HK-2 (cell line): ENCODE data around the gene FHAD1.

Source experiments
- DNase-seq: peaks from one replicate; pipeline ENCODE4 v3.0.0-alpha.2; 2018; ENCODE audit not compliant: unreplicated experiment

The FHAD1 gene

DNA sequence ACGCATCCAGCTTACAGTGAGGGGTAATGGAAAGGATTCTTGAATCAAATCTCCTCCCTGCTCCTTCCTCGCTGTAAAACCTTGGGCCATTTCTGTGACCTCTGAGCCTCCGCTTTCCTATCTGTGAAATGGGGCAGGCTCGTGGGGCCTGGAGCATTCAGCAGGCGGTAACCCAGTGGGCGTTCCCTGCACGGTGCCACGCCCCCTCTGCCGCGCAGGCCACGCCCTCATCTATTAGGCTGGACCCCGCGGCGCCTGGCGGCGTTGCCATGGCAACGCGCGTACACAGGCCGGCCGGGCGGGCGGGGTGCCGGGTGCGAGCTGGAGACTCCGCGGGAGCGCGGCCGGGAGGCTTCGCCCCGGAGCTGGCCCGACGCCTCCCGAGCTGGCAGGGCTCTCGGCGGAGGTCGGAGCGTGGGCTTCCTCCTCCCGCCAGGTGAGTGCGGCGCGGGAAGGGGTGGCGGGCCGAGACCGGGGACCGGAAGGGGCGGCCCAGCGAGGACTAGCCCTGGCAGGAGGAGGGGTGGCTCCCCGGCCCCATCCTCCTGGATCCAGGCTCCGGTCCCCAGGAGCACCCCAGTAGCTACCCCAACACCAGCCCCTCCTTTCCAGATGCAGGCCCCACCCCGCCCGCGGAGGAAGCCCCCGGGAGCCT, at the start of gene FHAD1:
FHAD1 (plus strand) TSS at position 264 of the 655 bp plus-strand sequence. CDS start 4,562 bp downstream, outside the sequence.
- DNase-seq, result peak; percentile 72

DNA sequence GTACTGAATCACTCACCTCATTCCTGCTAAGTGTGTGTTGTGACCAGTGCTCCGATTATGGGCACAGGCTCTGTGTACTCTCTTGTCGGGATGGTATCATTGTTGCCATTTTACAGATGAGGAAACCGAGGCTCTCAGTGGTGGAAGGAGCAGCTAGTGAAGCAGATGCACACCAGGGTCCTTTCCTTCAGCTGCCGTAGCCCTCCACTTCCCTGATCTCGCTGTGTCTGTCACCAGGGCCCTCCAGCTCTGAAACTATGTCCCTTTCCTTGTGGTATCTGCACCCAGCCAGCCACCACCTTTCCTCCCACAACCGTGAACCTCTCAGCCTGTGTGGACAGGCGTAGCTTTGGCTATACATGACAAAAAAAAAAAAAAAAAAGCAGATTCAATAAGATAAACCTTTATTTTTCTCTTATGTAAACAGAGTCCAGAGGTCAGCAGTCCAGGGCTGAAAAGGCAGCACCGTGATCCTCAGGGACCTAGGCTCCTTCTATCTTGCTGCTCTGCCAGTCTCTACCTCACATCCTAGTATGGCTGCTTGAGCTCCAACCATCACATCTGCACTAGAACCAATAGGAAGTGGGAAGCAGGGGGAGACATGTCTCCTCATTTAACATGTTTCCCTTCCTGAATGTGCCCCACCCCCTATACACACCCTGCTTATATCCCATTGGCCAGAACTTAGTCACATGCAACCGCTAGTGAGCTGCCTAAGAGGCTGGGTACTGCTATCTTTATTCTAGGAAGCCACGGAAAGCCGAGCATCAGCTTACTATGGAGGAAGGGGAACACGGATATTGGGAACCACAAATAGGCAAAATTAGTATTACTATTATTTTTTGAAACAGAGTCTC, 49.2 kb upstream of the FHAD1 start:
- DNase-seq, result no peak

DNA sequence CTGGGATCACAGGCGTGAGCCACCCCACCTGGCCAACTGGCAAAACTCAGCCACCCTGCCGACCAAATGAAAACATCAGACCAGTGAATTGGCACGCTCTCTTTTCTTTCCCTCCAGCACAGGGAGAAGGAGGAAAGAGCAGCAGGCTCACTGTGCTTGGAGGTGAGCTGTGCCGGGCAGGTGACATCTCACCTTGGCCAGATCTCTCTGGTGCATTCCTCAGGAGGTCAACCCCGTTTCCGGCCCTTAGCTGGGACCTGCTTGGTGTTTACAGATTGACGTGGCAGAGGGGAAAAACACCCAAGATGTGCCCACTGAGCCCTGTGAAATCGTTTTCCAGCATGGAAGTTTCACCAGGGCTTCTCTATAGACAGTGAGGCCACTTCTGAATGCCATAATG, 48.3 kb upstream of the FHAD1 start:
- no peak for DNase-seq

DNA sequence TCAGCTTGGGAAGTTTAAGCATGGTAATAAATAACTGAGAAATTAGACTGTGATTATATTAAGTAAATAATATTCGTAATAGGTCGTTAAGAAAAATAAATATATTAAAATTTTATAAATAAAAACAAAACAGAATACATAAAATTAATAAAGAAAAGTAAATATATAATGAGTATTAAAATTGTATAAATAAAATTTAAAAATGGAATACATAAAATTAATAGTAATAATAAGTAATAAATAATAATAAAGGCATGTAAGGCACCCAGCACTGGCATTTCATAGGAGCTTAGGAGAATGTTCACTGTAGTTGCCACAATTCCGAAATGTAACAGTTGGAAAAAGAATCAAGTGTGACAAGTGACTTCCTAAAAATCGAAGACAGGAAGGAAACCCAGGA, 45.8 kb upstream of the FHAD1 start:
- DNase-seq, result no peak

DNA sequence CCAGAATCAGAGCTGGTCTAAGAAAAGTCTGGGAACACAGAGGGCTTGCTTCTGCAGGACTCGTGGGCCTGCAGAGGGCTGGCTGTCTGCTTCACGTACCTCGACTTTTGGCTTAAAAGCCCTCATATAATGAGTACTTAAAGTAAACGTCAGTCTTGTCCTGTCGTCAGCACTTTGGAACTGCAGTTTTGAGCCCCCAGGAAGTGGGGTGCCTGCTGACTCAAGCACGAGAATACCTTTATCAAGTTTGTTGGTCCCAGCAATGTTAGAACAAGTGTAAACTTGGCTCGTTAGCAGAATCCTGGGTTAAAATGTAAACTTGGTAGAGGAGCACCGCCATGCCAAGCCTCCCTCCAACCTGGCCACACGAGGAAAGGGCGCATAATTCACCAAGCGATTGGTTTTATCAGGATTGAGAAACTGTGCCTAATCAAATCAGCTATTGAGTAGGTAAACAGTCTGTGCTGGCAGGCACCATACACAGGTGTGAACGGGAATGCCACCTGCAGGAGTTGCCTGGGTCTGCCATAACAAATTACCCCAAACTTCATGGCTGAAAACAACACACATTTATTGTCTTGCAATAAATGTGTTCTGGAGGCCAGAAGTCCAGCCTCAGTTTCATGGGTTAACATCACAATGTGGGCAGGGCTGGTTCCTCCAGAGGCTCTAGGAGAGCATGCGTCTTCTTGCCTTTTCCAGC, 45.0 kb upstream of the FHAD1 start:
- DNase-seq, result peak; percentile 53

DNA sequence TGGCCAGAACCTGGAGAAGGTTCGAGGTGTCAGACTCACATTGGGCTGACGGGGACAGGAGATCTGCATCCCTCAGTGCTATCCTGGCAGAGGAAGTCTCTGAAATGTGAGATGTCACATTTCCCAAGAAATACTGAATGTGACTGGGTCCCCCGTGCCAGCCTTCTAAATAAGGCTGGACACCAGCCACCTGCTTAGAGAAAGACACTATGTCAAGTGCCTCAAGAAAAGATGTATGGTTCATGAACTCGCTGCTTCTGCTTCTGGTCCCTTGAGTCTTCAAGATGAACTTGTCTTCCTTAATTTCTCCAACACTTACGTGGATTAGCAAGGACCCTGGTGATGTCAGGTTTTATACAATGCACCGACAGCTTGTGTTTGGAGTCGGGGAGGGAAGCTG, 42.1 kb upstream of the FHAD1 start:
- no peak for DNase-seq

DNA sequence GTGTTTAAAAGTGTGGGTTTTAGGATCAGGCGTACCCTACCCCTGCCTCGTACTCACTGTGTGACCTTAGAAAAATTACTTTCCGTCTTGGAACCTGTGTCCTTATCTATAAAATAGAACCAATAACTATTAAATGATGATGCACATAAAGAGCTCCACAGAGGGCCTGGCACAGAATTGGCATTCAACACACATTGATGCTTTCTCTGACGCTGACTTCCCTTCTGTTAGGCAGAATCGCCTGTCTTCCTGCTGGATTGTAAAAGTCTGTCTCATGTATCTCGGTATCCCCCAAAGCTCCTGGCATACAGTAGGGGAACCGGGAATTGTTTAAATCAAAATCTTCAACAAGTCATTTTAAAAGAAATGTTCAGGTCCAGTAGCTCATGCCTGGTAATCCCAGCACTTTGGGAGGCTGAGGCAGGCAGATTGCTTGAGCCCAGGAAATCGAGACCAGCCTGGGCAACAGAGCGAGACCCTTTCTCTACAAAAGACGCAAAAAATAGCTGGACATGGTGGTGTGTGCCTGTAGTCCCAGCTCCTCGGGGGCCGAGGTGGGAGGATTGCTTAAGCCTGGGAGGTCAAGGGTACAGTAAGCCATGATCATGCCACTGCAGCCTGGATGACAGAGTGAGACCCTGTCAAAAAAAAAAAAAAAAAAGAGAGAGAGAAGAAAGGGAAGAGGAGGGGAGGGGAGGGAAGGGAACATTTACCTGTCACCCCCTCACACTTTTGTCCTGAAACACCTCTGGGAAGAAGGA, 41.3 kb upstream of the FHAD1 start:
- no peak for DNase-seq

DNA sequence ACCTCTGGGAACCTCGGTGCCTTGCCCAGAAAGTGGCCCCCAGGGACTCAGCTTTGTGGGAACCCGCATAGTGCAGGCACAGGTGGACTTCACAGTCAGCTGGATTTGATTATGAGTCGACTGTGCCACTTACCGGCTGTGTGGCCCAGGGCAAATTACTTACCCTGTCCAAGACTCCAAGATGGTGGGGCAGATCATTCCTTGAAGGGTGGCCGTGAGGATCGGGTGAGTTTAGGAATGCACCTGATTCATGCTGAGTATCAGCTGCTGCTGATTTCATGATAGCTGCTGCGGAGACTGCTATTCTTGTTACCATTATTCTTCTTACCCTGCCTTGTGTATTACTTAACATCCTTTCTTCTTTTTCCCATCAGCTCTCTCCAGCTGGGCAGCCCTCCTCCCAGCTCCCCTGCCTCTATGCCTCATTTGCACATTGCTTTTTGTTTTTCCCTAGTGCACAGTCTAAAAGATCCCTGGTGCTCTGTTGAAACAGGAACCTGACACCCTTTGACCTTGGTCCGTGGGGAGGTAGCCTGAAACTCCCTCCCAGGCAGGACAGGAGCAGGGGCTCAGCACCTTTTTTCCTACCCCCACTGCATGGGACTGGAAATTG, 40.5 kb upstream of the FHAD1 start:
- DNase-seq, result no peak

DNA sequence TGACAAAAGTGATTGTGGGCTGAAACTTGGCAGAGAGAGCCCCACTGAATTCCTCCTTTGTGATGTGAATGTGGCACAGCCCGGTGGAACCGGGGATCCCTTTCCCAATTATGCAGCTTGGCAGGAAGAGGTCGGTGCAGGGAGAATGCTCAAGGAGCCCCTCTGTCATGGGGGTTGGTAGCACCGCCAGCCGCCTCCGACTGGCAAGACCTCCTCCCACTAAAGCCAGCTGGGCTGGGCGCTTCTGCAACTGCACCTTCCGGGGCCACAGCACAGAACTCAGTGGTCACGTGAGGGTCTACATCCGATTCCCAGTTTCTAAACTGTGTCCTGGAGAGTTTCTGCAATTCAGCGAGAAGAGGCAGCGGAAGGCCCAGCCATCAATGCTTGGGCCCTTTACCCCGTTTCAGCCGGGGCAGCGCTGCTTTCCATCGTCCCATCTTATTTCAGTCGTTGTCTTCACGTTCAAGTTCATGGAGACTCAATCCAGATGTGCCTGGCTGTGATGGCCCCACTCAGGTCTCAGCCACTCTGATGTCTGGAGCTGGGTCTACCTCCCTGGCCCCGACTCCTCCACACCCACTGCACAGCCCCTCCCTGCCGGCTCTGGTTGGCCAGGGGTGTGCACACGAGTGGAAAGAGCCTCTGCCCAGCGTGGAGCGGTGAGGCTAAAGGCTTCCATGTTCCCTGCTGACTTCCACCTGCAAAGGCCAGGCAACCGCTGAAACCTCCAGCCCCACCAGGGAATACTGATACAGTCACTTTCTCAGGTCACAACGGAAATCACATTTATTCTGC, 39.8 kb upstream of the FHAD1 start:
- DNase-seq, result no peak

DNA sequence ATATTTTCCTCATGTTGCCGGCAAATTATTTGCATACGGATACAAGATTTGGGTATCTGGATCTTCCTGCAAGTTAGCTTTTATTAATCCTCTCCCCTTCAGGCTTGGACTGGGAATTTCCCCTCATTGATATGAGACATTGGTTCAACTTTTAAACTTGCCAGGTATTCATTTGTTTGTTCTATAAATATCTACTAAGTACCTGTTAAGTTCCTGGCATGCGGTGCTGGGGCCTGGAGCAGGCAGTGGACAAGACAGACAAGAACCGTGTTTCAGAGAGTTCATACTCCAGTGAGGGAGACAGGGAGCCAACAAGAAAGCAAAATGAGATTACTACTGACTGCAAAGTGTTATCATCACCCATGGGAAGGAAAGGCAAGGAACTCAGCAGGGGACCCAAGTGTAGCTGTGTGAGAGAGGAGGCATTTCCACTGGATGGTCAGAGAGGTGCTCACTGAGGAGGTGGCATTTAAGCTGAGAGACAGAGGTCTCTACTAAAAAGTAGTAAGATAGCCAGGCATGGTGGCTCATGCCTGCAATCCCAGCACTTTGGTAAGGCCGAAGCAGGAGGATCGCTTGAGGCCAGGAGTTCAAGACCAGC, 39.1 kb upstream of the FHAD1 start:
- DNase-seq, result no peak

DNA sequence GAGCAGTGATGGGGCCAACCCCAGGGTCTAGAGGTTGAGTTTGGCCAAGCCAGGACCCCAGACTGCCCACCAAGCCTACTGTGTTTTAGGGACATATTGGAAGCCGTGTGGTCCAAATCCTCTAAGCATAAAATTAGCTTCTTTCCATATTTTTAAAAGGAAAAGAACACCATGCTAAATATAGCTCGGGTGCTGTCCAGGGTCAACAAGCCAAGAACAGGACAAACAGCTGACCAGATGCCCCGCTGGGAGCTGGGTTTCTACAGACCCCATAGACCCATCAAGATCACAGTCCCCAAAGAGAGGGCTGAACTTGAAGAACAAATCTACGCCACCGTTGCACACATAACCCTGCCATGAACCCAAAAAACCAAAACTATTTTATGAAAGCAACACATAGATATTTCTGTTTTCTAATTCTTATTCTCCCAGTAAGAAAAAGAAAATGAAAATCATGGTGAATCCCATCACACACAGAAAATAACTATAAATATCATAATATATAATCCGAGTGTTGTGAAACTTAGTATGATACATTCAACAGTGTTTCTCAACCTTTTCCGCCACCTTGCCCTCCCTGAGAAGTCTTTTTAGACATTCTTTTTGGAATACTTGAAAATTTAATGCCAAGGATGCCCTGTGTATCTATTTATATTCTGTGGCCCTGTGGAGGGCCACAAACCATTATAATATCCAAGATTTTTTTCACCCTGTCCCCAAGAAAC, 36.2 kb upstream of the FHAD1 start:
- no peak for DNase-seq

DNA sequence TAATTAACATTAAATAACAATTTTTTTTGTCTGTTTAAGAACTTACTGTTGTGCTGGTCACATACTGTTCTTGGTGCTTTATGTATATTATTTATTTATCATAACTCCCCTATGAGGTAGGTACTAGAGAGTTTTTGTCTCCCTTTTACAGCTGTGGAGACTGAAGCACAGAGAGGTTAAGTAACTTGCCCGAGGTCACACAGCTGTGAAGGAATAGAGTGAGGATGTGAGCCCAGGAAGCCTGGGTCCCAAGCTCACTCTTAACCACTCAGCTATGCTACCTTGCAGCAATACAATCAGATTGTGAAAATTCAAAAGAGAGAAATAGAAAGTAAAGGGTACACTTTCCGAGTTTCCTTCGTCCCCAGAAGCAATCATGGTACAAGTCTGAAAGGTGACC, 35.6 kb upstream of the FHAD1 start:
- no peak for DNase-seq

DNA sequence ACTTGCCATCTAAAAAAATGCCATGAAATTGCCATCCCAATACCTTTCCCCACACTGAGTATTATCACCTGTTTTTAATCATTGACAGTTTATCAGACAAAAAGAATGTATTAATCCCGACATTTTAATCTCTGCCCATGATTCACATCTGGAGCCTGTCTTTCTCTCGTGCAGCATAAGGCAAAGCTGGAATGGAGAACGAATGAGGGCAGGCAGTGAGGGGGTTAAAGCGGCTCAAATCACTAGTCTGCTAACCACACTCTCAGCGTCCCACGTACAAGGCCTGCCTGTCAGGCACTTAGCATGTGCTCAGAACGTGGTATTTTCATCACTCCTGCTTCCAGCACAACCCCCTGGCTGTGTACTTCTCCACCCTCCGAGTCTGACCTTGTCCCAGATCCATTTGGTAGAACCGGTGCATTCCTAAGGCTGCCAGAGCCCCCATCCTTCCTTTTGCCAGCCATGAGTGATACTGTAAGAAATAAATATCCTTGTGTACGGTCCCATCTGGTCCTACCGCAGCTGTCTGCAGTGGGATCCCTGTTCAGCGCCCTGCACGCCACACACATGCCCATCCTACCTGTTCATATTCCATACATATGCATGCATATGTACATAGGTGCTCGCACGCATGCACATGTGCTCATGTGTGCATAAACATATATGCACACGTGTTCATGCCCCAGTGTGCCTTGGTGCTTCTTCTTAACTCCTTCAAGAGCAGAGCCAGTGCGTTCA, 34.6 kb upstream of the FHAD1 start:
- DNase-seq, result no peak

DNA sequence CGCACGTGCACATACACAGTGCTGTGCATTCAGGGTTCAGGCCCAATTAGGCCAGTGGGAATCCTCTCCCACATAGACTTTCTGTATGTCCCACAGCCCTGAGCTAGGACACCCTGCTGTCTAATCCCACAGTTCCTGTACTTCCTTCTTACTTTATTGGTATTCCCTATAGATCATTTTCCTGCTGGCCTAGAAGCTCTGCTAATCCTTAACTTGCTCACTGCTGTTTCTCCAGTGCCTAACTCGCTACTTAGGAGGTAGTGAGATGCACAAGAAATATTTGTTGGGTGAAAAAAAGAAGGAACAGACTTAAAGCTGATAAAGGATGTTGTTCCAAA, 34.1 kb upstream of the FHAD1 start:
- DNase-seq, result no peak

DNA sequence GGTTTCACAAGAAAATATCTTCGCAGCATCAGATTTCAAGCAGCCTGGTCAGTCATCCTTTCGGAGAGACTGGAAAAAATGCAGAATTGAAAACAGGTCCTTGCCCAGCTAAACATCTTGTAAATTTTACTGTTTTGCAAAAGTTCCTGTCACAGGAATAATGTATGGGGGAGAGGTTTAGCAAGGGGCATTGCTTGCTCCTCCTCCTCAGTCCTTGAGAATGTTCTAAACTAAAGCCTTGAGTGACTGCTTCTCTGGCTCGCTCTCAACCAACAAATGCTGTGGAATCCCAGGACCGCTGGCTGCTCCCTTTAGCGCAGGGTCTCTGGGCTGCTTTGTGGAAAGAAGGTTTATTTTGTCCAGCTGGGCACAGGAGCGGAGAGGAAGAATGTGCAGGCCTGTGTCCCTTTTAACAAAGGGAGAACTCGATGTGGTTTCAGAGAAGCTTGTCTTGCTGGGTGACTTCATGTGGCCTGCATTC, 33.6 kb upstream of the FHAD1 start:
- DNase-seq, result no peak

DNA sequence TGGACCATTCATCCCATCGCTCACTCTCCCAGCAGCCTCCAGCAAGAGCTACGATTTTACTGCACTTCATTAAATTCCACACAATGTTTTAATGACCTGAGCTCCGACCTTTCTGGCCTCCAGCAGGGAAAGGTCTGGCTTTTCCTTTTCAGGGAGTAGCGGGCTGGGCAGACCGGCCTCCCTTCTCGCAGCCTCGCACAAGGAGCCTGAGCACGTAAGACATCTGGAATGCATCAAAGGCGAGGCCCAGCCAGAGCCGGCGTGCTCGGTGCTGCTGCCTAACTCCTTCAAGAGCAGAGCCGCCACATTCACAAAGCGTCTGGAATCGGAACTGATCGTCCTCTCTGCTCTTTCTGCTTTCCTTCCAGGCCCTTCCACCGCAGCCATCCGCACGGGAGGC, 32.5 kb upstream of the FHAD1 start:
- no peak for DNase-seq

DNA sequence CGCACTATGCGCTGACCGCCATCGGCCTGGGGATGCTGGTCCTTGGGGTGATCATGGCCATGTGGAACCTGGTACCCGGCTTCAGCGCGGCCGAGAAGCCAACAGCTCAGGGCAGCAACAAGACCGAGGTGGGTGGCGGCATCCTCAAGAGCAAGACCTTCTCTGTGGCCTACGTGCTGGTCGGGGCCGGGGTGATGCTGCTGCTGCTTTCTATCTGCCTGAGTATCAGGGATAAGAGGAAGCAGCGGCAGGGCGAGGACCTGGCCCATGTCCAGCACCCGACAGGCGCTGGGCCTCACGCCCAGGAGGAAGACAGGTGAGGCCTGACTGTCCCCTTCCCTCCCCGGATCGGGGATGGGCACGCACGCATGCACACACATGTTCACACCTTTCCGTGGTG, 31.9 kb upstream of the FHAD1 start:
- no peak for DNase-seq

DNA sequence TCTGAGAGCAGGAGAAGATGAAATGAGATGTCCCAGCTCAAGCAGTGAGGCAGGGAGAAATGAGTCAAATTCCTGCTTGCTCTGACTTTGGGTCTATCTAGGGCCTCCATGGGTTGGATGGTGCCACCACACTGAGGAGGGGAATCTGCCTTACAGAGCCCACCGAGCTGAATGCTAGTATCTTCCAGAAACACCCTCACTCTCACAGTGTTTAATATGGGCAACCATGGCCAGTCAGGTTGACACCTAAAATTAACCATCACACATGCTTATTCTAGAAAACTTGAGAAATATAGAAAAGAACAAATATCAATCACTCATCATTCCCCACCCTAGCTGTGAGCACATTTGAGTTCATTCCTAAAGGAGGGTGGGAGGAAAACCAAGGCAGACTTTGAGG, 29.4 kb upstream of the FHAD1 start:
- no peak for DNase-seq
